Cardiac muscle cell (in vitro differentiated cells and primary cell): ENCODE results near the gene IQCM. TPM values are rescaled to one million over a fixed set of nuclear protein-coding genes. Genes with fewer than 3 reads are reported as not detected.

Source experiments
- DNase-seq, 2 donors: peaks; one replicate each; pipeline versions ENCODE4 v3.0.0 to v3.0.0-alpha.2; 2010 to 2017; ENCODE audit warnings: low read depth in 1 of 2, low spot score in 1 of 2
- H3K27ac ChIP-seq: fragments of 200-600 bp; sonication (generic); 2 replicates; pipeline ENCODE4 v1.5.1; 2016
- H3K27me3 ChIP-seq: fragments of 200-600 bp; sonication (generic); 2 replicates; pipeline ENCODE4 v1.6.0; 2016; ENCODE audit warnings: control low read depth
- H3K36me3 ChIP-seq: fragments of 200-600 bp; sonication (generic); 2 replicates; pipeline ENCODE4 v1.5.1; 2016; ENCODE audit warnings: control low read depth
- H3K4me1 ChIP-seq: fragments of 200-600 bp; sonication (generic); 2 replicates; pipeline ENCODE4 v1.8.1; 2017; ENCODE audit warnings: low read depth, mild to moderate bottlenecking, mixed run types
- H3K4me3 ChIP-seq: fragments of 200-600 bp; sonication (generic); 2 replicates; pipeline ENCODE4 v1.5.1; 2016; ENCODE audit warnings: mild to moderate bottlenecking
- H3K9me3 ChIP-seq: fragments of 200-600 bp; sonication (generic); 2 replicates; pipeline ENCODE4 v1.5.1; 2017; ENCODE audit warnings: low read depth, mild to moderate bottlenecking, control low read depth
- CTCF ChIP-seq: IDR thresholded peaks from 2 replicates; pipeline ENCODE4 v1.5.1; 2012; ENCODE audit warnings: low read depth, mild to moderate bottlenecking, low read length
- polyA plus RNA-seq: library from polyadenylated mRNA; unstranded; fragments of >200 nt; fragmentation: Nextera tagmentation; extraction: Ambion mirVana; gene quantifications from 2 replicates; pipeline ENCODE4 v1.2.1, GENCODE V29; 2016
- total RNA-seq: library from RNA; depleted of rRNA; stranded (reverse); fragments of >200 nt; gene quantifications from 2 replicates; pipeline ENCODE4 v1.2.3, GENCODE V29; 2016

The IQCM gene
- total and polyA plus RNA-seq, 2 experiments from 2014 or later, result not detected

- Histone ChIP-seq H3K9me3 (no peaks in the 10 kb centered on the region), H3K27me3 (no peaks in the 10 kb centered on the region), H3K36me3 (no peaks in the 10 kb centered on the region), H3K27ac (no peak overlapping the region), H3K4me1 (no peaks in the 10 kb centered on the region), H3K4me3 (no peak overlapping the region)
- DNase-seq, result no peak
- no peak for TF ChIP-seq CTCF
Observed at GRCh38 chr4:149793459-149793858, 22.2 kb downstream of the IQCM start.

GRCh38 chr4:149791851-149792250 is 23.8 kb downstream of the IQCM start:
- peak in 1 of 2 donors; percentile 20 for DNase-seq
- no peak overlapping the region for H3K4me3 ChIP-seq
- H3K27ac ChIP-seq, result no peak overlapping the region
- no peaks in the 10 kb centered on the region for H3K36me3 ChIP-seq
- no peaks in the 10 kb centered on the region for H3K27me3 ChIP-seq
- no peaks in the 10 kb centered on the region for H3K9me3 ChIP-seq
- no peak for TF ChIP-seq CTCF
- no peaks in the 10 kb centered on the region for H3K4me1 ChIP-seq

- no peaks in the 10 kb centered on the region for H3K4me1 ChIP-seq
- no peaks in the 10 kb centered on the region for H3K9me3 ChIP-seq
- DNase-seq, result peak in 1 of 2 donors; percentile 14
- H3K27ac ChIP-seq, result no peak overlapping the region
- H3K27me3 ChIP-seq, result no peaks in the 10 kb centered on the region
- no peak for TF ChIP-seq CTCF
- H3K4me3 ChIP-seq, result no peak overlapping the region
- no peaks in the 10 kb centered on the region for H3K36me3 ChIP-seq
Observed at GRCh38 chr4:149790172-149790907, 25.3 kb downstream of the IQCM start.

GRCh38 chr4:149788300-149788699 is 27.3 kb downstream of the IQCM start:
- no peaks in the 10 kb centered on the region for H3K27me3 ChIP-seq
- no peak overlapping the region for H3K27ac ChIP-seq
- TF ChIP-seq CTCF, result no peak
- no peak overlapping the region for H3K4me3 ChIP-seq
- no peaks in the 10 kb centered on the region for H3K9me3 ChIP-seq
- no peaks in the 10 kb centered on the region for H3K4me1 ChIP-seq
- DNase-seq, result no peak
- no peaks in the 10 kb centered on the region for H3K36me3 ChIP-seq

GRCh38 chr4:149785696-149786431 is 29.8 kb downstream of the IQCM start:
- H3K4me3 ChIP-seq, result no peak overlapping the region
- TF ChIP-seq CTCF, result no peak
- no peaks in the 10 kb centered on the region for H3K4me1 ChIP-seq
- no peaks in the 10 kb centered on the region for H3K9me3 ChIP-seq
- no peaks in the 10 kb centered on the region for H3K27me3 ChIP-seq
- no peak overlapping the region for H3K27ac ChIP-seq
- H3K36me3 ChIP-seq, result no peaks in the 10 kb centered on the region
- DNase-seq, result peak in 1 of 2 donors; percentile 39
